ELF-1 (cell line): ENCODE measurements around the gene UNC13D.
A peak's percentile ranks its signal among the peaks of the same experiment; 100 is the strongest.
"Not testable (repeated sequence)": the region's sequence is repeated elsewhere in the genome, so short reads cannot be mapped to it uniquely, and the experiment has no call there.

Experiments
- DNase-seq: peaks from one replicate; pipeline ENCODE4 v3.0.0-alpha.2; 2016; ENCODE audit warnings: low read depth, low spot score

Gene UNC13D

GRCh38 chr17:75820094-75821080 is 23.8 kb downstream of the UNC13D start:
- DNase-seq, result no peak

- no peak for DNase-seq
Measured at GRCh38 chr17:75819678-75820077, 24.5 kb downstream of the UNC13D start.

DNA sequence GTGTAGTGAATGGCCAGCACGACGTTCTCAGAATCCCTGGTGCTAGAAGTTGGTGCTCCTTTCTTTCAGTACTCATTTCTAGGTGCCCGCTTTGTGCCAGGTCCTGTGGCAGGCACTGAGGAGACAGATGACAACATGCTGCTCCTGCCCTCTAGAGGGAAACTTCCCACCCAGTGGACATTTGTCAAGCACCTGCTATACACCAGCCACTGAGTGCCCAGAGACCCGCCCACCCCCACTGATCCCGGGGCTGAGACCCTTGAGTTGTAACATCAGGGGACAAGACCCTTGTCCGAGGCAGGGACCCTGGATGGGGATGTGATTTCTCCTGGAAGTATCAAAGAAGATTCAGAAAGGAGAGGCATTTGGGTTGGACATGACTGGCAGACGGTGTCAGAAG is 25.1 kb downstream of the UNC13D start:
- no peak for DNase-seq

DNA sequence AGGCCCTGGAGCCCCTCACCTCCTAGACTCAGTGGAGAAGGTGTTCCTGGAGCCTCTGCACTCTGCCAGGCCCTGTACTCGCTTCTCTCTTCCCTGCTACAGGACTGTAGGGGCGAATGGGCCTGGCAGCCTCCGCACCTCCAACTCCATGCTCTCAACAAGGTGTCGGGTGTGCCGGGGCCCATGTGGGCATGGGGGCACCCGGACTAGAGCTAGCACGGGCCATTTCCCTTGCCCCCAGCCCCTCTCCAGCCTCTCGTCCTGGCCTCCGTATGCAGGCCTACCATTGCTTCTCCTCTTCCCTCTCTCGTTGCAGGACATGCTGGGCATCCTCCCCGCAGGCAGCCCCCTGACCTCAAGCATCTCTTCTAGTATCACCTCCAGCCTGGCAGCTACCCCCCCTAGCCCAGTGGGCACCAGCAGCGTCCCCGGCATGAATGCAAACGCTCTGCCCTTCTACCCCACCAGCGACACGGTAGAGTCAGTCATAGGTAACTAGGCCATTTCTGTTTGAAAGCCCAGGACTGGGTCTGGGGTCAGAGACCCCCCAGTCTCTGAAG is 25.8 kb downstream of the UNC13D start:
- no peak for DNase-seq

DNA sequence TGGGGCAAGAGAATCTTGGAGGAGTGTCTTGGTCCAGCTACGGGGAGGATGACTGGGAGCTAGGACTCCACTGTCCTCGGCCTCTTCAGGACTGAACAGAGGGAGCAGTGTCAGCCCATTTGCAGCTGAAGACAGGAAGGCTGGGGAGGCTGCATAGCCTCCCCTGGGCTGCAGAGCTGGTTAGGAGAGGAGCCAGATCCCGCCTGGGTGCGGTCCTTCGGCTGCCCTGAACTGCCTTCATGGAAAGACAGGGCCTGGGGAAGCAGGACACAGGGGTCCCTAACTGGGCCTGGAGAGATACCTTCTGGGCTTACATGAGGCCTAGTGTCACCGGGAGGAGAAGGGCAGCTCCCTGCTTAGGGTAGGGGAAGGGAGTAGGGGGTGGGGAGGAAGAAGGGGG is 26.6 kb downstream of the UNC13D start:
- no peak for DNase-seq

GRCh38 chr17:75816693-75817092 is 27.5 kb downstream of the UNC13D start:
- DNase-seq, result peak; percentile 29

DNA sequence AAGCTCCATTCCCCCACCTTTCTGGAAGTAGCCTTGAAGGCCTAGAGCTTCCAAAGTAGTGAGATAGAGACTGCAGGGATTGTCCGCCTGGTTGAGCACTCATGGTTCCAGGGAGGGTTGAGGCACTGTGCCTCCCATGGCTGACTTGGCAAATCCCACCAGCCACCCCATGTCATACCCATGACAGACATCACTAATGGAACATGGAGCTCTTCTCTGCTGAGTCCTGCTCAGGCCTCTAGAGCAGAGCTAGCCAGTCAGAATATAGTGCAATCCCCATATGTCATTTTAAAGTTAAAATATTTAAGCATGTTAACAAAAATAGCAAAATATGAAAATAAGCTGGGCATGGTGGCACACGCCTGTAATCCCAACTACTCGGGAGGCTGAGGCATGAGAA is 28.8 kb downstream of the UNC13D start:
- DNase-seq, result no peak

DNA sequence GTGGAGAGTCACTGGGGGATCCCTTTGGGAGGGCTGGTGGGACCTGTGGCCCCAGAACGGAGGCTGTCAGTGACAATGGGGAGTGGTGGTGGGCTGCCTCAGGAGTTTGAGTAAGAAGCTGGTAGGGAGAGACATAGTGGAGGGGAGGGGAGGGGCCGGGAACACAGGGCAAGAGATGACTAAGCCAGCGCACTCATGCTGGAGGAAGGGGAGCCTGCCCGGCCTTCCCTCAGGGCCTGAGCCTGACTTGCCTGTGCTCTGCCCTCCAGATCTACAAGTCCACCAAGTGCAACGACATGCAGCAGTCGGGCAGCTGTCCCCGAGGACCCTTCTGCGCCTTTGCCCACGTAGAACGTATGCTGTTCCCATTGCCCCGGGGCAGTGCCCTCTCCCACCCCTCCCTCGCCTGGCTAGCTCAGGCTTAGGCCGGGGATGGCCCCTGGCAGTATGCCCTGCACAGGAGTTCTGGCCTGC is 29.3 kb downstream of the UNC13D start:
- DNase-seq, result peak; percentile 53

GRCh38 chr17:75814021-75814395 is 30.2 kb downstream of the UNC13D start:
- no peak for DNase-seq

DNA sequence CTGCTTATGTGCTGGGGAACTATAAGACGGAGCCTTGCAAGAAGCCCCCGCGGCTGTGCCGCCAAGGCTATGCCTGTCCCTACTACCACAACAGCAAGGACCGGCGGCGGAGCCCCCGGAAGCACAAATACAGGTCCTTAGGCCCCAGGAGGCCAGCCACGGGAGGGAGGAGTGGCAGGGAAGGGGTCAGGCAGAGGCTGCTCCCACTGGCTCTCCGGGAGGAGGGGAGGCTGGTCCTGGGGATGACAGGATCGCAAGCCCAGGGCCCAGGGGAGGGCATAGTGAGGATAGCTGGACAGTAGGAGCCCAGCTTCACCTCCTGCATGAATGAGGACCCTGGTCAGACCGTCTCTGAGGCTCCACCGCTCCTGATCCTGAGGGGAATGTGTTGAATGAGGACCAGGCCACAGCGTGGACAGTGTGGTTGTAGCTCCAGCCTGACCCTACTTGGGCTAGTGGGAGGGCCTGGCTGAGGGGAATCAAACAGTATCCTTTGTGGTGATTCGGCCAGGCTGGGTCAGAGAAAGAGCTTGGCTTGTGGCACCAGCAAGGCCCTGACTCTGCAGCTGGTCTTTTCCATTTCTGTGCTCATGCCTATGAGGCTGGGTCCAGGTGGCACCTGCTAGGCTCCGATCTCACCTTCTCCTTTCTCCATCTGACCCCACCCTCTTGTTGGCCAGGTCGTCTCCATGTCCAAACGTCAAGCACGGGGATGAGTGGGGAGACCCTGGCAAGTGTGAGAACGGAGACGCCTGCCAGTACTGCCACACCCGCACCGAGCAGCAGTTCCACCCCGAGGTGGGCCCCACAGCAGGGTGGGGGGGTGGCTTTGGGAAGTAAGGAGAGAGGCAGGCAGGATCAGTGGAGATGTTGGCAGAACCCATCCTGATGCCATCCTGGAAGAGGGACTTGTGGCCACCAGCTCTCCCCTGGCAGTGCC is 30.9 kb downstream of the UNC13D start:
- DNase-seq, result no peak

DNA sequence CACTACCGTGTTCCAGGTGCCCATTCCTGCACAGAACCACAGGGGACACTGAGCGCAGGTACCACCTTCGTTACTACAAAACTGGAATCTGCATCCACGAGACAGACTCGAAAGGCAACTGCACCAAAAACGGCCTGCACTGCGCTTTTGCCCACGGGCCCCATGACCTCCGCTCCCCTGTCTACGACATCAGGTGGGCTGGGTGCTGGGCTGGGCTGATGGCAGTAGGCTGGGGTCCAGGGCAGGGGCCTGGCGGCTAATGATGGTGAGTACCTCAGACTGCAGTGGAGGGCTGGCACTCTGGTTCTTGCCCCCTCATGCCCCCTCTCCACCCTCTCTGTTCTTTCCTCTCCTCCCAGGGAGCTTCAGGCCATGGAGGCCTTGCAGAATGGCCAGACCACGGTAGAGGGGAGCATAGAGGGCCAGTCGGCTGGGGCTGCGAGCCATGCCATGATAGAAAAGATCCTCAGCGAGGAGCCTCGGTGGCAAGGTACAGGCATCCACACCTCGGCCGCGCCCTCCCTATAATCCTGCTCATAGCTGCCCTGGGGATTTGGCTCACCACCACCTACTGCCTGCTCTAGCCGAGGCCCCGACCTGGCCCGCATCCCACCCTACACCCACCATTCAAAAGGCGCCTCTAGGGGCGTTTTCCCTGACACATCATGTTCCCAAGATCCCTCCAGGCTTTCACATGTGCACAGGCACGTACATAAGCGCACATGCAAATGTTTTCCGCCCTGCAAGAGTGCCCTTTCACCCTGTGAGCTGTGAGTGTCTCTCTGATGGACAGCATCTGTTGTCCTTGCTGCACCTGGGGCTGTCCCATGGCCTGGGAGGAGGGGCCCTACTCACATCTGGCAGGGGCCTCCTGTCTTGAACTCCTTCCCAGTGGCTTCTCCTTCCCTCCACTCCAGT is 31.8 kb downstream of the UNC13D start:
- no peak for DNase-seq

- no peak for DNase-seq
Measured at GRCh38 chr17:75811174-75811573, 33.0 kb downstream of the UNC13D start.

- DNase-seq, result not testable (repeated sequence)
Measured at GRCh38 chr17:75810756-75811155, 33.4 kb downstream of the UNC13D start.

GRCh38 chr17:75810216-75810615 is 34.0 kb downstream of the UNC13D start:
- DNase-seq, result no peak

GRCh38 chr17:75809631-75810111 is 34.5 kb downstream of the UNC13D start:
- no peak for DNase-seq

DNA sequence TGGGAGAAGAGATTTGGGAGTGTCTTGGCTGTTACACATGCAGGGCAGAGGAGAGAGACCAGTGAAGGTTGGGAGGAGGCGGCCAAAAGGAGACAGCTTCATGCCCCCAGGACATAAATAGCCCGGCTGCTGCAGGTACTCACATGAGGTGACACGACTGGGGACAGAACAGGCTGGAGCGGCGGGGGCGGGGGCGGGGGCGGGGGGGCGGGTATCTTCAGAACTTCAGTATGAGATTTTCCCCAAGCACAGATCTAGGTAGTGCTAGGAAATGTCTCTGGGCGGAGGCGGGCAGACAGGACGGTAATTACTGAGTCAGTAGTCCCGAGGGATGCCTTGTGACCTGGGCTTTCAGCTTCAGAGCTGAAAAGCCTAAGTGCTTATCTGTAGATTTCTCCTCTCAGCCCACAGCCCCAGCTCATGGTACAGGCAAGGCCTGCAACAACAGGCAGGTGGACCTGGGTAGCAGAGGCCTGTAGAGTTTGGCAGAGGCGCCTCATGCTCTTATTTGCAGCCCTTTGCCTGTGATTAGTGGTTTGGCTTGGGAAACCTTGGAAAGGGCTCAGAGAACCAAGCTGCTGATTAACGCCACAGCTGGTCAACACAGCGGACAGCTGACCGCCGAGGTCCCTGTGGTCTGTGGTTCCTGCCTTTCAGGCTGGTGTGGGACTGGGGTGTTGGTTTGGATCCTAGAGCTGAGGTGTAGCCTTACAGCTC is 35.1 kb downstream of the UNC13D start:
- peak; percentile 80 for DNase-seq

- DNase-seq, result no peak
Measured at GRCh38 chr17:75808549-75808904, 35.7 kb downstream of the UNC13D start.

DNA sequence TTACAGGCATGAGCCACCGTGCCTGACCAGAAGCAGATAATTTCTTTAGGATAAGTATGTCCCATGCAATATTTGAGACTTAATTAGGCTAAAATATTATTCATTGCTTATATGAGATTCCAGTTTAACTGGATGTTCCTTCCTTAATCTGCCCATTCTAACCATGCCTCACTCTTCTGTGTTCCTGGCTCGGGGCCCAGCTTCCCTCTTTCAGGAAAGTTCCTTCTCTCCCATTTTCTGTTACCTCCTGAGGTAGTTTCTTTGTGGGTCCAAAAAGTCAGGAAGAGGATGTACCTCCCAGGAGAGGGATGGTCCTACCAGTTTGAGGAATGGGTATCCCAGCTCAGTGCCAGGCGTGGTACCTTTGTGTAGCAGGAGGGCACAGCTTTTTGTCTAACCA is 36.3 kb downstream of the UNC13D start:
- no peak for DNase-seq

DNA sequence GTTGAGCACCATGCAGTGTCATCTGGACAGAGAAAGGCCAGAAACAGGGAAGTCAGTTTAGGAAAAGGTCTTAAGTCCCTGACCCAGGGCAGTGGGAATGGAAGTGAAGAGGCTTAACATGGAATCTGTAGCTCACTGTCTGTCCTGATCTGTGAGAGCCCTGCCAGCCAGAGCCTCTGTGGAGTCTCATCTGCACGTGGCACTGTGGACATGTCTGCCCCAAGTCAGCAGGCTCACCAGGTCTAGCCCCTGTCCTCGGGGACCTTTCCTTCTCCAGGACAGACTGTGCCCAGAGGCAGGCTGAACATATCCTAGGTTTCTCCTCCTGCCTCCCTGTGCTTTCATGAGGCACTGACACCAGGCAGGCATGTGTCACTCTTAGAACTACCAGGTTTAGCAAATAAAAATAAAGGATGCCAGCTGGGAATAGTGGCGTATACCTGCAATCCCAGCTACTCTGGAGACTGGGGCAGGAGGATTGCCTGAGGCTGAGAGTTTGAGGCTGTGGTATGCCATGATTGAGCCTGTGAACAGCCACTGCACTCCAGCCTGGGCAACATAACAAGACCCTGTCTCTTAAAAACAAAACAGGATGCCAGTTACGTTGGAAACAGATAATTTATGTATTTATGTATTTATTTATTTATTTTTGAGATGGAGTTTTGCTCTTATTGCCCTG is 37.2 kb downstream of the UNC13D start:
- peak; percentile 18 for DNase-seq

DNA sequence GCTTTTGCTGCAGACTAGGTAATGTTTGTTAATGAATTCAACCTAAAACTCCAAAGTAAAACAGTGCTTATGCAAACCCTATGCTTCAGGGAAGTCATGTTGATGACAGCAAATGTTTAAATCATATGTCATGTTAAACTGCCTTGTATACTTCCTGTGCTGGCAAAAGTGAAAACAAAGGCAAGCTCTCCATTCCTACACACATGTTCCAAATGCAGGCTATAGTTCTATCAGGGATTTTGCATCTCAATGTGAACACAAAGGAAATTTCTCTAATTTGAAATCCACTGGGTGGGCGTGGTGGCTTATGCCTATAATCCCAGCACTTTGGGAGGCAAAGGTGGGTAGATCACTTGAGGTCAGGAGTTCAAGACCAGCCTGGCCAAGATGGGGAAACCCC is 40.3 kb downstream of the UNC13D start:
- DNase-seq, result no peak
